Panc1 (cell line): Measurements from ENCODE around the gene SPO11. TPM values are rescaled to one million over a fixed set of nuclear protein-coding genes. Genes with fewer than 3 reads are reported as not detected.

Experiments used
- ATAC-seq: fragments of 200-7000 bp; cut with Tn5 transposase; 2 replicates; pipeline ENCODE4 v1.9.1; 2020; ENCODE audit warnings: mild to moderate bottlenecking, moderate library complexity
- BruUV-seq: library from RNA; stranded (reverse); fragments of 400-500 nt; replicated peaks from 2 replicates; lab custom pipeline; 2021; lab: Mats Ljungman, UMichigan
- CTCF ChIA-PET: fragments of 300-600 bp; sonication (Branson Sonifier 250); formaldehyde crosslinking; loops from one replicate; lab custom pipeline; 2022; ENCODE audit warnings: antibody characterized with exemption; lab: Charles Lee
- POLR2A ChIA-PET: fragments of 300-600 bp; sonication (Branson Sonifier 250); formaldehyde crosslinking; loops from one replicate; lab custom pipeline; 2022; ENCODE audit warnings: antibody characterized with exemption; lab: Charles Lee
- DNase-seq: peaks from one replicate; pipeline ENCODE4 v3.0.0-alpha.2; 2010; ENCODE audit warnings: low read depth, low spot score
- H3K27ac ChIP-seq: 2 replicates; pipeline ENCODE4 v1.5.1; 2011; ENCODE audit warnings: mild to moderate bottlenecking, low read length, inconsistent platforms
- H3K27me3 ChIP-seq: fragments of 200-500 bp; sonication (Bioruptor generic); 2 replicates; pipeline ENCODE4 v1.6.0; 2014; ENCODE audit warnings: low read length, inconsistent platforms; ENCODE audit not compliant: control insufficient read depth, insufficient read depth
- H3K36me3 ChIP-seq: fragments of 200-500 bp; sonication (Bioruptor generic); 2 replicates; pipeline ENCODE4 v1.5.1; 2014; ENCODE audit warnings: inconsistent platforms, mild to moderate bottlenecking, low read length, moderate library complexity; ENCODE audit not compliant: control insufficient read depth, insufficient read depth
- H3K4me1 ChIP-seq: 2 replicates; pipeline ENCODE4 v1.5.1; 2011; ENCODE audit warnings: inconsistent platforms, mild to moderate bottlenecking, low read length, moderate library complexity; ENCODE audit not compliant: control insufficient read depth, insufficient read depth
- H3K4me3 ChIP-seq, 2 experiments: 2 replicates each; pipeline ENCODE4 v1.5.1; 2011 to 2012; ENCODE audit warnings: low read depth in 2 of 2, low read length in 2 of 2, mild to moderate bottlenecking in 2 of 2, inconsistent platforms in 1 of 2, moderate library complexity in 1 of 2
- H3K9me3 ChIP-seq: fragments of 200-500 bp; sonication (Bioruptor generic); 2 replicates; pipeline ENCODE4 v1.5.1; 2014; ENCODE audit warnings: low read depth, mild to moderate bottlenecking, inconsistent platforms, low read length, moderate library complexity; ENCODE audit not compliant: control insufficient read depth, insufficient read depth
- POLR2AphosphoS5 ChIP-seq: IDR thresholded peaks from 2 replicates; pipeline ENCODE4 v1.6.1; 2012; ENCODE audit warnings: mild to moderate bottlenecking, low read depth, low read length, moderate library complexity
- SIN3A ChIP-seq: IDR thresholded peaks from 2 replicates; pipeline ENCODE4 v1.6.1; 2012; ENCODE audit warnings: low read depth, mild to moderate bottlenecking, low read length, moderate library complexity, borderline replicate concordance; ENCODE audit not compliant: insufficient read depth
- TCF7L2 ChIP-seq: IDR thresholded peaks from 2 replicates; pipeline ENCODE4 v1.6.1; 2011; ENCODE audit warnings: mild to moderate bottlenecking, low read depth, low read length, inconsistent platforms
- in situ Hi-C: cut with HindIII; loops from 2 replicates; pipeline ENCODE4 v1.10.0; 2016; ENCODE audit warnings: low sequenced_read_pairs, low pct_unique_long_range_greater_than_20kb
- intact Hi-C: fragments of 100-400 bp; cut with micrococcal nuclease; formaldehyde crosslinking; loops from one replicate; pipeline ENCODE4 v1.10.0; 2022; ENCODE audit not compliant: unreplicated experiment
- total RNA-seq: library from RNA; stranded (reverse); gene quantifications from one replicate; pipeline ENCODE4 v1.2.1, GENCODE V29; 2021; ENCODE audit not compliant: unreplicated experiment
- TF ChIP-seq, protein P1 (sequence below): fragments of 450-650 bp; IDR thresholded peaks from 2 replicates; pipeline ENCODE4 v1.5.1; 2017; ENCODE audit warnings: mild to moderate bottlenecking
- TF ChIP-seq, protein P2 (sequence below), 2 experiments: IDR thresholded peaks; 2 replicates each; pipeline ENCODE4 v1.6.1; 2011 to 2012; ENCODE audit warnings: low read depth in 2 of 2, control low read depth in 1 of 2, low read length in 1 of 2, mild to moderate bottlenecking in 1 of 2, moderate library complexity in 1 of 2; ENCODE audit not compliant: insufficient read depth in 1 of 2

The SPO11 gene
- total RNA-seq, 1 experiment from 2014 or later = not detected

DNA sequence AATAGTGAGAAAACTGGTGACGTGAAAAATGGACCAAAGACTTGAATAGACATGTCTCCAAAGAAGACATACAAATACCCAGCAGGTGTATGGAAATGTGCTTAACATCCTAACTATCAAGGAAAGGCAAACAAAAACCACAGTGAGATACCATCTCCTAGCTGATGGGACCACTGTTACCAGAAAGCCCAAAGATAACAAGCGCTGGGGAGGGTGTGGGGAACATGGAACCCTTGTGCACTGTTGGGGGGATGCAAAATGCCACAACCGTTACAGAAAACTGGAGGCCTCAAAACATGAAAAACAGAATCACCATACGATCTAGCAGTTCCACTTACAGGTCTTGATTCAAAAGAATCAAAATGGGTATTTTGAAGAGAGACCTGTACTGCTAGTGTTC is 41.8 kb downstream of the SPO11 start:
- Histone ChIP-seq H3K27me3 (no peaks in the 10 kb centered on the region), H3K9me3 (no peaks in the 10 kb centered on the region), H3K36me3 (peaks cover 35% of the 10 kb centered on the region), H3K4me1 (no peaks in the 10 kb centered on the region), H3K4me3 (no peak overlapping the region), H3K27ac (no peak overlapping the region)
- ChIA-PET CTCF (no interaction called here), POLR2A (no interaction called here)
- DNase-seq = no peak
- no peak for TF ChIP-seq SIN3A
- no peak for TF ChIP-seq TCF7L2
- no peak for TF ChIP-seq POLR2AphosphoS5
- TF ChIP-seq, protein P1, sequence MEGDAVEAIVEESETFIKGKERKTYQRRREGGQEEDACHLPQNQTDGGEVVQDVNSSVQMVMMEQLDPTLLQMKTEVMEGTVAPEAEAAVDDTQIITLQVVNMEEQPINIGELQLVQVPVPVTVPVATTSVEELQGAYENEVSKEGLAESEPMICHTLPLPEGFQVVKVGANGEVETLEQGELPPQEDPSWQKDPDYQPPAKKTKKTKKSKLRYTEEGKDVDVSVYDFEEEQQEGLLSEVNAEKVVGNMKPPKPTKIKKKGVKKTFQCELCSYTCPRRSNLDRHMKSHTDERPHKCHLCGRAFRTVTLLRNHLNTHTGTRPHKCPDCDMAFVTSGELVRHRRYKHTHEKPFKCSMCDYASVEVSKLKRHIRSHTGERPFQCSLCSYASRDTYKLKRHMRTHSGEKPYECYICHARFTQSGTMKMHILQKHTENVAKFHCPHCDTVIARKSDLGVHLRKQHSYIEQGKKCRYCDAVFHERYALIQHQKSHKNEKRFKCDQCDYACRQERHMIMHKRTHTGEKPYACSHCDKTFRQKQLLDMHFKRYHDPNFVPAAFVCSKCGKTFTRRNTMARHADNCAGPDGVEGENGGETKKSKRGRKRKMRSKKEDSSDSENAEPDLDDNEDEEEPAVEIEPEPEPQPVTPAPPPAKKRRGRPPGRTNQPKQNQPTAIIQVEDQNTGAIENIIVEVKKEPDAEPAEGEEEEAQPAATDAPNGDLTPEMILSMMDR = no peak
- TF ChIP-seq, protein P2, sequence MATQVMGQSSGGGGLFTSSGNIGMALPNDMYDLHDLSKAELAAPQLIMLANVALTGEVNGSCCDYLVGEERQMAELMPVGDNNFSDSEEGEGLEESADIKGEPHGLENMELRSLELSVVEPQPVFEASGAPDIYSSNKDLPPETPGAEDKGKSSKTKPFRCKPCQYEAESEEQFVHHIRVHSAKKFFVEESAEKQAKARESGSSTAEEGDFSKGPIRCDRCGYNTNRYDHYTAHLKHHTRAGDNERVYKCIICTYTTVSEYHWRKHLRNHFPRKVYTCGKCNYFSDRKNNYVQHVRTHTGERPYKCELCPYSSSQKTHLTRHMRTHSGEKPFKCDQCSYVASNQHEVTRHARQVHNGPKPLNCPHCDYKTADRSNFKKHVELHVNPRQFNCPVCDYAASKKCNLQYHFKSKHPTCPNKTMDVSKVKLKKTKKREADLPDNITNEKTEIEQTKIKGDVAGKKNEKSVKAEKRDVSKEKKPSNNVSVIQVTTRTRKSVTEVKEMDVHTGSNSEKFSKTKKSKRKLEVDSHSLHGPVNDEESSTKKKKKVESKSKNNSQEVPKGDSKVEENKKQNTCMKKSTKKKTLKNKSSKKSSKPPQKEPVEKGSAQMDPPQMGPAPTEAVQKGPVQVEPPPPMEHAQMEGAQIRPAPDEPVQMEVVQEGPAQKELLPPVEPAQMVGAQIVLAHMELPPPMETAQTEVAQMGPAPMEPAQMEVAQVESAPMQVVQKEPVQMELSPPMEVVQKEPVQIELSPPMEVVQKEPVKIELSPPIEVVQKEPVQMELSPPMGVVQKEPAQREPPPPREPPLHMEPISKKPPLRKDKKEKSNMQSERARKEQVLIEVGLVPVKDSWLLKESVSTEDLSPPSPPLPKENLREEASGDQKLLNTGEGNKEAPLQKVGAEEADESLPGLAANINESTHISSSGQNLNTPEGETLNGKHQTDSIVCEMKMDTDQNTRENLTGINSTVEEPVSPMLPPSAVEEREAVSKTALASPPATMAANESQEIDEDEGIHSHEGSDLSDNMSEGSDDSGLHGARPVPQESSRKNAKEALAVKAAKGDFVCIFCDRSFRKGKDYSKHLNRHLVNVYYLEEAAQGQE (IDR thresholded peaks at IDR 0.05; ENCODE audit: insufficient read depth in 1 of 2, low read depth in 2 of 2, low read length in 1 of 2) = no peak
- in situ Hi-C loops (no loop called here), intact Hi-C loops (no loop called here)
- no TSS peak for BruUV-seq
- ATAC-seq = no peak

DNA sequence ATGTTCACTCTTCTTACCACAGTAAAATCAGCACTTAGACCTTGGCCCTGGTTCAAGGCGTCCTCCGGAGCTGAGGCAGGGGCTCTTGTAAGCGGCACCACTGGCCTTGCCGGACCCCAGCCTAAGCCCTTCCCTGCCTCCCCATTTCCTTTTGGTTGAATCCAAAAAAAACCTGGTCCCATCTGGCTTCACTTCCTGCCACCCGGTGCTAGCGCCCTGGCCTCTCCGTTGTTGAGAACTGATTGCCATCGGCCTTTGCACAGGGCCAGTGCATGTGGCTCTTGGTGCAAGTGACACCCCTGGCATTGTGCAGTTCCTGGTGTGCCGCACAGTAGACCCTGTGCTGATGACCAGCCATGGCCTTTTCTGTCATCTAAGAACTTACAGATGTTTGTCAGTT is 42.6 kb downstream of the SPO11 start:
- ChIA-PET CTCF (no interaction called here), POLR2A (no interaction called here)
- Histone ChIP-seq H3K27ac (no peak overlapping the region), H3K9me3 (no peaks in the 10 kb centered on the region), H3K4me3 (no peak overlapping the region), H3K4me1 (no peaks in the 10 kb centered on the region), H3K36me3 (peaks cover 31% of the 10 kb centered on the region), H3K27me3 (no peaks in the 10 kb centered on the region)
- ATAC-seq (no peak), DNase-seq (no peak)
- TF ChIP-seq, protein P2 (IDR thresholded peaks at IDR 0.05; ENCODE audit: insufficient read depth in 1 of 2, low read depth in 2 of 2, low read length in 1 of 2) = no peak
- TF ChIP-seq POLR2AphosphoS5 = no peak
- no peak for TF ChIP-seq SIN3A
- TF ChIP-seq, protein P1 = no peak
- TF ChIP-seq TCF7L2 = no peak
- in situ Hi-C loops (no loop called here), intact Hi-C loops (no loop called here)
- TSS peak; percentile 39 for BruUV-seq
